Stomach (tissue), 9 donors: ENCODE measurements around the gene MGME1. TPM values are rescaled to one million over a fixed set of nuclear protein-coding genes. Genes with fewer than 3 reads are reported as not detected.
A peak's percentile ranks its signal among the peaks of the same experiment; 100 is the strongest.

Experiments
- DNase-seq, 2 donors: peaks; one replicate each; pipeline versions ENCODE4 v3.0.0 to v3.0.0-alpha.2; 2013 to 2019
- H3K27ac ChIP-seq, 5 donors: fragments of 200-600 bp in 4 of 5; sonication (generic) in 4 of 5; one replicate each; pipeline ENCODE4 v1.5.1; 2013 to 2019; ENCODE audit warnings: mild to moderate bottlenecking in 1 of 5, moderate library complexity in 1 of 5
- H3K27me3 ChIP-seq, 3 donors: fragments of 200-600 bp; sonication (generic); one replicate each; pipeline ENCODE4 v1.5.1; 2017 to 2019; ENCODE audit warnings: mixed run types in 1 of 3
- H3K36me3 ChIP-seq, 4 donors: fragments of 200-600 bp; sonication (generic); 1 replicate in 3 of 4; 2 replicates in 1 of 4; pipeline ENCODE4 v1.5.1; 2016 to 2019
- H3K4me1 ChIP-seq, 4 donors: fragments of 200-600 bp; sonication (generic); one replicate each; pipeline ENCODE4 v1.5.1; 2016 to 2019
- H3K4me3 ChIP-seq, 4 donors: fragments of 200-600 bp; sonication (generic) in 3 of 4; one replicate each; pipeline ENCODE4 v1.5.1; 2016 to 2019; ENCODE audit warnings: mild to moderate bottlenecking in 1 of 4
- H3K9me3 ChIP-seq, 4 donors: fragments of 200-600 bp; sonication (generic); one replicate each; pipeline ENCODE4 v1.5.1; 2016 to 2019
- EP300 ChIP-seq: sonication (generic); formaldehyde crosslinking; IDR thresholded peaks from one replicate; pipeline ENCODE4 v1.6.1; 2017; ENCODE audit warnings: antibody characterized with exemption
- POLR2A ChIP-seq, 4 donors: fragments of 450-650 bp; IDR thresholded peaks; one replicate each; pipeline ENCODE4 v1.6.1; 2016; ENCODE audit warnings: antibody characterized with exemption in 4 of 4, control low read depth in 2 of 4, mild to moderate bottlenecking in 1 of 4, moderate library complexity in 1 of 4
- POLR2AphosphoS5 ChIP-seq, 3 donors: sonication (generic); formaldehyde crosslinking; IDR thresholded peaks; one replicate each; pipeline ENCODE4 v1.6.1; 2016; ENCODE audit warnings: antibody characterized with exemption in 3 of 3
- WGBS, 5 donors: extraction: QIAGEN DNeasy Blood & Tissue Kit in 3 of 5; methylation state at CpG; one replicate each; pipeline versions ENCODE4 v1.1.5 to v1.1.7; 2013 to 2018; 5-methylcytosine and 5-hydroxymethylcytosine counted together
- intact Hi-C: fragments of 100-400 bp; cut with DNase I; formaldehyde crosslinking; loops from one replicate; pipeline ENCODE4 v1.15.1; 2023; ENCODE audit warnings: low total_unique reads
- polyA plus RNA-seq, 3 donors: library from polyadenylated mRNA; stranded (reverse); fragments of 200-250 nt; gene quantifications; one replicate each; pipeline ENCODE4 v1.2.3, GENCODE V29; 2013
- small RNA-seq, 4 donors: library from RNA; depleted of rRNA; stranded (forward); fragments of <200 nt; gene quantifications; one replicate each; pipeline ENCODE3, GENCODE V24; 2016
- total RNA-seq, 5 donors: library from RNA; depleted of rRNA; stranded (reverse); fragments of >200 nt; gene quantifications; one replicate each; pipeline versions ENCODE4 v1.1.0 to v1.2.3, GENCODE V29; 2014 to 2016
- TF ChIP-seq, protein P1 (sequence below), 7 experiments: fragments of 450-650 bp in 4 of 7; fragments of 200-600 bp in 3 of 7; sonication (generic) in 3 of 7; IDR thresholded peaks; one replicate each; pipeline ENCODE4 v1.5.1; 2016 to 2019; ENCODE audit warnings: antibody characterized with exemption in 7 of 7, control low read depth in 2 of 7, mild to moderate bottlenecking in 1 of 7
- donor health status: healthy with polysubstance abuse.
- donor health status: Bipolar disorder and iron deficiency.
- donor health status: healthy.

Gene MGME1
- total and polyA plus RNA-seq, 8 donors, result 2.3 to 19.1 (median 8.3) TPM

DNA sequence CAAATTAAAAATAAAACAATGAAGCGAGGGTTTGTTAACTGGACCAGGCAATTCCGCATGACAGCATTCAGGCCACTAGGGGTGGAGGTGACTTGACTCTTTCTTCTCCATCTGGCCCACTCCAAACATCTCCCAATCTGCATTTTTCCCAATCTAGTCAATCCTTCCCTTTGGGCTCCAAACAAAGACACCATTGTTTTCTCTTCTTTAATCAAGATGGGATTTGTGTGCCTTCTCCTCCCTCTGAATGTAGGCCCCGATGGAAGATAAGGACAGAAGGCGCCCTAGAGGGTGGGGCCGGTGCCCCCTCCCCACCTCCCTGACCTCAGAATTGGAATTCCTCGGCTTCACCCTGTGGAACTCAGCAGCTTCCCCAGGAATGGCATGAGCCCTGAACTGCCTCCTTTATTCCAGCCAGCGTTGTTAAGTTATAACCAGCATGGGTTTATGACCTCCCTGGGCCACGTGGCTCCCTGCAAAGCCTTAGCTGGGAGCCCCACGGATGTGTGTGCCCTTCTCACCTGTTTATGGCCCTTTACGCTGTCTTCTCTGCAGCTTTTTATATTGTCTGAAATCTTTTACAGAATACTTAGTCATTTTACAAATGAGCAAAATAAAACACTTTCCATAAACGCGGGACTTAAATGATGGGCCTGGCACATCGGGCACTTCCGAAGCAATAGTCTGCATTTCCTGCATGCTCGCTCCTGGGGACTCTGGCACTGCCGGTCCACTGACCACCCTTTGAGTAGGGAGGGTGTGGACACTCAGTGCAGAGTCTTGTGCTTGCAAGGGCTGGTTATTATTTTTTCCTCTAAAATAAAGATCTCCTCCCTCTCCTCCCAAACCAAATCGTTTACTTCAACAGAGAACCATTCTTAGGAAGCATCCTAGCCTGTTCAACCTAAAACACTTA, 64.4 kb downstream of the MGME1 start:
- H3K9me3 ChIP-seq, result no peaks in the 10 kb centered on the region
- H3K4me1 ChIP-seq, result no peaks in the 10 kb centered on the region
- no peaks in the 10 kb centered on the region for H3K27me3 ChIP-seq
- H3K4me3 ChIP-seq, result no peak overlapping the region
- intact Hi-C loops, result no loop called here
- H3K27ac ChIP-seq, result no peak overlapping the region
- DNase-seq, result peak in 1 of 2 donors; percentile 17
- peaks cover 0 to 52% (median 21%) of the 10 kb centered on the region in 4 donors for H3K36me3 ChIP-seq
- no peak for TF ChIP-seq EP300
- TF ChIP-seq, protein P1, sequence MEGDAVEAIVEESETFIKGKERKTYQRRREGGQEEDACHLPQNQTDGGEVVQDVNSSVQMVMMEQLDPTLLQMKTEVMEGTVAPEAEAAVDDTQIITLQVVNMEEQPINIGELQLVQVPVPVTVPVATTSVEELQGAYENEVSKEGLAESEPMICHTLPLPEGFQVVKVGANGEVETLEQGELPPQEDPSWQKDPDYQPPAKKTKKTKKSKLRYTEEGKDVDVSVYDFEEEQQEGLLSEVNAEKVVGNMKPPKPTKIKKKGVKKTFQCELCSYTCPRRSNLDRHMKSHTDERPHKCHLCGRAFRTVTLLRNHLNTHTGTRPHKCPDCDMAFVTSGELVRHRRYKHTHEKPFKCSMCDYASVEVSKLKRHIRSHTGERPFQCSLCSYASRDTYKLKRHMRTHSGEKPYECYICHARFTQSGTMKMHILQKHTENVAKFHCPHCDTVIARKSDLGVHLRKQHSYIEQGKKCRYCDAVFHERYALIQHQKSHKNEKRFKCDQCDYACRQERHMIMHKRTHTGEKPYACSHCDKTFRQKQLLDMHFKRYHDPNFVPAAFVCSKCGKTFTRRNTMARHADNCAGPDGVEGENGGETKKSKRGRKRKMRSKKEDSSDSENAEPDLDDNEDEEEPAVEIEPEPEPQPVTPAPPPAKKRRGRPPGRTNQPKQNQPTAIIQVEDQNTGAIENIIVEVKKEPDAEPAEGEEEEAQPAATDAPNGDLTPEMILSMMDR (IDR thresholded peaks at IDR 0.05), result no peak
- no peak for TF ChIP-seq POLR2AphosphoS5 (IDR thresholded peaks at IDR 0.05)
- TF ChIP-seq POLR2A (IDR thresholded peaks at IDR 0.05), result no peak
- WGBS, 5 donors, result 57 to 68% (median 61%) methylated on average over 17 of the region's 17 CpGs

DNA sequence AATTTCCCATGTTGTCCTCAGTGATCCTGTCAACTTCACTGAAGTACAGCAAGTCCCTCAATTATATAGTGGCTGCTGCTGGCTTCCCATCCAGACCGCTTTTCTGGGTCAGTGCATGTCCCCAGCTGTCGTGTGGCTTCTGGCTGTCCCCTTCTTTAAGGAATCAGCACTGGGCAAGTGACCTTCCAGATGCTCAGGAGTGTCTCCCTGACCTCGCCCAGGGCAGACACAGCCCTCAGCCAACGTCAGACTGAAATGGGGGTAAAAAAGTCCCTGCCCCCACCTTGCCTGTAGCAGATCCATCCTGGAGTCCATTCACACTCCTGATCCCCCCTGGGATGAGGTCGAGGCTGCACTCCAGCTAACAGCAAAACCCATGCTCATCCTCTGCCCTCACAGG, 65.2 kb downstream of the MGME1 start:
- no peaks in the 10 kb centered on the region for H3K9me3 ChIP-seq
- intact Hi-C loops, result no loop called here
- peaks cover 0 to 5% (median 0%) of the 10 kb centered on the region in 3 donors for H3K27me3 ChIP-seq
- no peak for DNase-seq
- no peak for TF ChIP-seq POLR2A (IDR thresholded peaks at IDR 0.05)
- WGBS, 5 donors, result 59 to 73% (median 64%) methylated on average over 5 of the region's 5 CpGs
- H3K4me1 ChIP-seq, result no peaks in the 10 kb centered on the region
- H3K27ac ChIP-seq, result no peak overlapping the region
- no peak overlapping the region for H3K4me3 ChIP-seq
- H3K36me3 ChIP-seq, result peaks cover 0 to 58% (median 23%) of the 10 kb centered on the region in 4 donors

- Histone ChIP-seq H3K9me3 (peaks cover 0 to 14% (median 9%) of the 10 kb centered on the region in 4 donors), H3K36me3 (peaks cover 0 to 62% (median 38%) of the 10 kb centered on the region in 4 donors), H3K27me3 (peaks cover 0 to 17% (median 0%) of the 10 kb centered on the region in 3 donors), H3K27ac (no peak overlapping the region), H3K4me1 (no peaks in the 10 kb centered on the region), H3K4me3 (no peak overlapping the region)
- no peak for TF ChIP-seq POLR2A (IDR thresholded peaks at IDR 0.05)
- TF ChIP-seq, protein P1 (IDR thresholded peaks at IDR 0.05), result no peak
- no peak for TF ChIP-seq EP300
- TF ChIP-seq POLR2AphosphoS5 (IDR thresholded peaks at IDR 0.05), result no peak
- 85 to 94% (median 92%) methylated on average over 5 of the region's 5 CpGs for WGBS, 5 donors
- no peak for DNase-seq
- intact Hi-C loops, result no loop called here
These were observed 70.2 kb downstream of the MGME1 start for GRCh38 chr20:18039063-18039462.

Small RNA genes within 50 kb of the gene (small RNA-seq; reads per million reads assigned to genes)
- 498 to 1,796 (median 720) reads per million in 4 donors for gene SNORD17

Other genes starting within 250 kb of the MGME1 start
- gene SNX5, start 224 bp upstream of the MGME1 start, total RNA-seq, result 100 to 1,000 TPM in 4 of 5 donors, 10 to 100 TPM in 1; 47.3 to 202 (median 126) TPM
- 10 to 100 TPM; 71.1 to 81.6 (median 73.8) TPM for gene SNX5, start 224 bp upstream of the MGME1 start, polyA plus RNA-seq
- 10 to 100 TPM; 10.7 to 58.3 (median 27.2) TPM for gene OVOL2, start 88.9 kb downstream of the MGME1 start, total RNA-seq
- gene OVOL2, start 88.9 kb downstream of the MGME1 start, polyA plus RNA-seq, result 10 to 100 TPM in 1 of 3 donors, 1 to 10 TPM in 2; 5.0 to 16.0 (median 8.5) TPM
- 10 to 100 TPM in 3 of 5 donors, 1 to 10 TPM in 1, under 1 TPM in 1; 0.58 to 35.5 (median 12.5) TPM for gene KAT14, start 168.8 kb downstream of the MGME1 start, total RNA-seq
- gene KAT14, start 168.8 kb downstream of the MGME1 start, polyA plus RNA-seq, result 10 to 100 TPM in 1 of 3 donors, 1 to 10 TPM in 2; 6.2 to 12.8 (median 7.1) TPM
- gene PET117, start 168.8 kb downstream of the MGME1 start, total RNA-seq, result 10 to 100 TPM in 2 of 5 donors, 1 to 10 TPM in 3; 1.2 to 23.5 (median 4.6) TPM
- gene PET117, start 168.8 kb downstream of the MGME1 start, polyA plus RNA-seq, result 10 to 100 TPM; 11.5 to 20.9 (median 19.3) TPM